HL-60 (cell line): Measurements from ENCODE around the gene DCDC1.

ENCODE experiments used
- DNase-seq, 2 experiments: peaks; one replicate each; pipeline ENCODE4 v3.0.0-alpha.2; 2010 to 2020; ENCODE audit warnings: low read depth in 1 of 2, low spot score in 1 of 2
- H3K27ac ChIP-seq: fragments of 250-450 bp; sonication (Bioruptor Pico); replicated peaks from 2 replicates; pipeline ENCODE4 v1.5.1; 2020; ENCODE audit warnings: mild to moderate bottlenecking, moderate library complexity
- H3K27me3 ChIP-seq: fragments of 250-450 bp; sonication (Bioruptor Pico); 2 replicates; pipeline ENCODE4 v1.5.1; 2021; ENCODE audit warnings: mild to moderate bottlenecking, moderate library complexity; ENCODE audit not compliant: insufficient read depth, poor library complexity, severe bottlenecking
- H3K4me3 ChIP-seq: replicated peaks from 2 replicates; pipeline ENCODE4 v1.5.1; 2011; ENCODE audit warnings: mild to moderate bottlenecking, control low read depth, low read length; ENCODE audit not compliant: insufficient read depth
- GABPA ChIP-seq: IDR thresholded peaks from 2 replicates; pipeline ENCODE4 v1.6.1; 2012; ENCODE audit warnings: low read depth
- POLR2AphosphoS5 ChIP-seq: IDR thresholded peaks from 2 replicates; pipeline ENCODE4 v1.6.1; 2012; ENCODE audit warnings: low read depth
- REST ChIP-seq: IDR thresholded peaks from 2 replicates; pipeline ENCODE4 v1.6.1; 2012; ENCODE audit warnings: low read depth; ENCODE audit not compliant: insufficient replicate concordance
- SPI1 ChIP-seq: IDR thresholded peaks from 2 replicates; pipeline ENCODE4 v1.6.1; 2012; ENCODE audit warnings: low read depth, mild to moderate bottlenecking, borderline replicate concordance
- TF ChIP-seq, protein P1 (sequence below): IDR thresholded peaks from one replicate; pipeline ENCODE4 v1.5.1; 2011; ENCODE audit warnings: low read length, control low read depth, inconsistent platforms; ENCODE audit not compliant: insufficient read depth

DCDC1 gene

DNA sequence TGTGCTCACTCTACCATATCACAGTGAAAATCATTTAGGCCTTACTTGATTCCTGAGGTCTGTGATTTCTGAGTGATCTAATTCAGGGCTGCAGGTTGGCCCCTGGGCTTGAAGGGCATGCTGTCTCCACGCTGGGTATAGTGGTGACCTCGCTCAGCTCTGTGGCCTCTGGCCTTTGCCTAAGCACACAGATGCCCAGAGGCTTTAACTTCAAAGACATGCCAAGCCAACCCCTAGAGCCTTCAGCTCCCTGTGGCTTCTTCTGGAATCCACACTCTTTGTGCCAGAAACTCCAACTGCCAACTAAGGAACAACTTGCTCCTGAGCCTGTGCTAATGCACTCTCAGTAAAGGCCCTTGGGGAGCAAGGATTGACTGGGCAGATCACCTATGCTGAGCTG lies 550.8 kb downstream of the DCDC1 start:
- DNase-seq: no peak
- Histone ChIP-seq H3K27me3 (no peaks in the 10 kb centered on the region), H3K27ac (no peak overlapping the region), H3K4me3 (no peak overlapping the region)
- TF ChIP-seq REST: no peak
- no peak for TF ChIP-seq POLR2AphosphoS5
- TF ChIP-seq SPI1: no peak
- TF ChIP-seq, protein P1, sequence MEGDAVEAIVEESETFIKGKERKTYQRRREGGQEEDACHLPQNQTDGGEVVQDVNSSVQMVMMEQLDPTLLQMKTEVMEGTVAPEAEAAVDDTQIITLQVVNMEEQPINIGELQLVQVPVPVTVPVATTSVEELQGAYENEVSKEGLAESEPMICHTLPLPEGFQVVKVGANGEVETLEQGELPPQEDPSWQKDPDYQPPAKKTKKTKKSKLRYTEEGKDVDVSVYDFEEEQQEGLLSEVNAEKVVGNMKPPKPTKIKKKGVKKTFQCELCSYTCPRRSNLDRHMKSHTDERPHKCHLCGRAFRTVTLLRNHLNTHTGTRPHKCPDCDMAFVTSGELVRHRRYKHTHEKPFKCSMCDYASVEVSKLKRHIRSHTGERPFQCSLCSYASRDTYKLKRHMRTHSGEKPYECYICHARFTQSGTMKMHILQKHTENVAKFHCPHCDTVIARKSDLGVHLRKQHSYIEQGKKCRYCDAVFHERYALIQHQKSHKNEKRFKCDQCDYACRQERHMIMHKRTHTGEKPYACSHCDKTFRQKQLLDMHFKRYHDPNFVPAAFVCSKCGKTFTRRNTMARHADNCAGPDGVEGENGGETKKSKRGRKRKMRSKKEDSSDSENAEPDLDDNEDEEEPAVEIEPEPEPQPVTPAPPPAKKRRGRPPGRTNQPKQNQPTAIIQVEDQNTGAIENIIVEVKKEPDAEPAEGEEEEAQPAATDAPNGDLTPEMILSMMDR: no peak
- no peak for TF ChIP-seq GABPA

DNA sequence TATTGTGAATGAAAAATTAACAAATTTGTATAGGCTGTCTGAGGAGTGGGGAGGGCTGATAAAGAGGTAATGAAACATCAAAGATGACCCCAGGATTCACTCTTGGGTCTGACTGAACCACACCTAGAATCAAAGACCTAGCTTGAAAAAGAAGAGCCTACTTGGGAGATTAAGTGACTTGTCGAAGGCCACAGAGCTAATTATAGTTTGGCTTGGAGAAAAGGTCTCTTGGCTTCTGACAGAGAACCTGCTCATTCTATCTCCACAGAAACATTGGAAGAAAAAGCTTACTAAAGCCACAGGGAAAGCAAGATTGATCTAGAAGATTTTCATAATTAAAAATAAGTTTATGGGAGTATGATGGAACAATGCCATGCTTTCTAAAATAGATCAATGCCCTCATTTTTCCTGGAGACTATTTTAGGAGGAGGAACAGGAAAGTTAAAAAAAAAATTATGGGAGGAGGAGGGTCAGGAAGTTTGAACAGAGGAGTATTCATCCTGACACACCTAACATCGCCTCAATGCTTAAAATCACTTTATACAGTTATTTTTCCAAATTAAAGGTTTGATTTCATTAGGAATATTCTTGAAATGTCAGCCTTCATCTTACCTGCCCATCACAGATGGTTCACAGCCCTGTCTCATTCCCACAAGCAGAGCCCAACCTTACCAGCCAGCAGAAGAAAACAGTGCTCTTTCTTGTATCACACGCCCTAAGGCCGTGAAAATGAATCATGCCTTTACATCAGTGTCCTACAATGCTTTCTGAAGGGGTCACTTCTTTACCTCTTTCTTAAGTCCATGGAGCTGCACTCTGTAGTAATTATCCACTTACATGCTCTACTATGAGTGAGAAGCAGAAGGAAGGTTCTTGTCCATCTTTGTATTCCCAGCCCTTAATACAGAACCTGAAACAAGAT lies 552.3 kb downstream of the DCDC1 start:
- no peaks in the 10 kb centered on the region for H3K27me3 ChIP-seq
- H3K4me3 ChIP-seq: no peak overlapping the region
- H3K27ac ChIP-seq: no peak overlapping the region
- no peak for DNase-seq
- TF ChIP-seq REST: no peak
- TF ChIP-seq GABPA: no peak
- TF ChIP-seq, protein P1: no peak
- no peak for TF ChIP-seq SPI1
- no peak for TF ChIP-seq POLR2AphosphoS5

GRCh38 chr11:30815619-30816018 lies 553.9 kb downstream of the DCDC1 start:
- TF ChIP-seq REST (no peak), POLR2AphosphoS5 (no peak), SPI1 (no peak), GABPA (no peak)
- TF ChIP-seq, protein P1: no peak
- no peaks in the 10 kb centered on the region for H3K27me3 ChIP-seq
- no peak overlapping the region for H3K27ac ChIP-seq
- no peak overlapping the region for H3K4me3 ChIP-seq
- DNase-seq: no peak
